Endothelial cell (in vitro differentiated cells): ENCODE results near the gene ZNF275. TPM values are rescaled to one million over a fixed set of nuclear protein-coding genes. Genes with fewer than 3 reads are reported as not detected.

Source experiments
- DNase-seq: peaks from one replicate; pipeline ENCODE4 v3.0.0; 2021; ENCODE audit warnings: low spot score
- H3K27ac Mint-ChIP-seq: one replicate; pipeline ENCODE4 v1.8.0; 2021; ENCODE audit warnings: mixed read lengths, inconsistent platforms; ENCODE audit not compliant: unreplicated experiment
- H3K27me3 Mint-ChIP-seq: one replicate; pipeline ENCODE4 v1.8.0; 2021; ENCODE audit warnings: mild to moderate bottlenecking, moderate library complexity, mixed read lengths, inconsistent platforms; ENCODE audit not compliant: unreplicated experiment
- H3K36me3 Mint-ChIP-seq: one replicate; pipeline ENCODE4 v1.8.0; 2021; ENCODE audit warnings: mild to moderate bottlenecking, low read depth, mixed read lengths, inconsistent platforms; ENCODE audit not compliant: unreplicated experiment
- H3K4me1 Mint-ChIP-seq: one replicate; pipeline ENCODE4 v1.8.0; 2021; ENCODE audit warnings: mild to moderate bottlenecking, mixed read lengths, inconsistent platforms; ENCODE audit not compliant: unreplicated experiment
- H3K4me3 Mint-ChIP-seq: one replicate; pipeline ENCODE4 v1.8.0; 2021; ENCODE audit warnings: mild to moderate bottlenecking, mixed read lengths, inconsistent platforms; ENCODE audit not compliant: unreplicated experiment
- H3K9me3 Mint-ChIP-seq: one replicate; pipeline ENCODE4 v1.8.0; 2021; ENCODE audit warnings: mixed read lengths, inconsistent platforms; ENCODE audit not compliant: unreplicated experiment
- total RNA-seq: library from RNA; stranded (reverse); fragmentation: NEBNext Ultra II Directional; extraction: Animal tissue kit (Norgen Biotek cat#: 25700); gene quantifications from one replicate; pipeline ENCODE4 v1.2.1, GENCODE V29; 2021; ENCODE audit not compliant: unreplicated experiment
- TF ChIP-seq, protein P1 (sequence below): fragments of 200-600 bp; sonication (generic); IDR thresholded peaks from one replicate; pipeline ENCODE4 v1.5.0; 2021; ENCODE audit warnings: antibody characterized with exemption; ENCODE audit not compliant: unreplicated experiment

The ZNF275 gene
- total RNA-seq, 1 donor from 2014 or later, result 14.4 TPM

DNA sequence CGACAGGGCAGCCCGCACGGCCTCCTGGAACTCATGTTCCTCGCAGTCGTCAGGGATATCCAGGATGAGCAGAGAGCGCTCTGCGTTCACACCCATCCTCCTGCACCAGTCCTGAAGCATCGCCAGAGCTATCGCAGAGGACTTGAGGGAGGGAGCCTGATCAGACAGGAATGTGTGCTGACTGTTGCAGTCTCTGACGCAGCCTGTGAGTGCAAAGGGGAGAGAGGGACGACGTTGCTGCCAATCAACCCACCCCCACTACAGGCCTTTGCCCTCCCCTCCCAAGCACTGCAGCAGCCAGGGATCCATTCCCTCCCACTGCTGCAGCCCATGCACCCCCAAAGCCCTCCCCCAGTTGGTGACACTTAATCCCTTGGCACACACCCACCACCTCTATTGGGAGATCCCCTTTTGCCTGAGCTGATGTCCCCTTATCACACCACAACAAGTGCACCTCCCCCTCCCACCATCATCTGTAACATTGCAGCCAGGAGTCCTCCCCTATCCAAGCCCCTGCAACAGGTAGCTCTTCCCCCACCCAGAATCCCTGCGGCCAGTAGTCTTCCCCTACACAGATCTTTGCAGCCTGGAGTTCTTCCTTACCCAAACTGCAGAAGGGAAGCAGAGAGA is 13.3 kb upstream of the ZNF275 start:
- Mint-ChIP-seq H3K27ac (no peak overlapping the region), H3K27me3 (no peaks in the 10 kb centered on the region), H3K4me1 (no peaks in the 10 kb centered on the region), H3K4me3 (no peak overlapping the region), H3K36me3 (no peaks in the 10 kb centered on the region), H3K9me3 (no peaks in the 10 kb centered on the region)
- DNase-seq, result no peak
- TF ChIP-seq, protein P1, sequence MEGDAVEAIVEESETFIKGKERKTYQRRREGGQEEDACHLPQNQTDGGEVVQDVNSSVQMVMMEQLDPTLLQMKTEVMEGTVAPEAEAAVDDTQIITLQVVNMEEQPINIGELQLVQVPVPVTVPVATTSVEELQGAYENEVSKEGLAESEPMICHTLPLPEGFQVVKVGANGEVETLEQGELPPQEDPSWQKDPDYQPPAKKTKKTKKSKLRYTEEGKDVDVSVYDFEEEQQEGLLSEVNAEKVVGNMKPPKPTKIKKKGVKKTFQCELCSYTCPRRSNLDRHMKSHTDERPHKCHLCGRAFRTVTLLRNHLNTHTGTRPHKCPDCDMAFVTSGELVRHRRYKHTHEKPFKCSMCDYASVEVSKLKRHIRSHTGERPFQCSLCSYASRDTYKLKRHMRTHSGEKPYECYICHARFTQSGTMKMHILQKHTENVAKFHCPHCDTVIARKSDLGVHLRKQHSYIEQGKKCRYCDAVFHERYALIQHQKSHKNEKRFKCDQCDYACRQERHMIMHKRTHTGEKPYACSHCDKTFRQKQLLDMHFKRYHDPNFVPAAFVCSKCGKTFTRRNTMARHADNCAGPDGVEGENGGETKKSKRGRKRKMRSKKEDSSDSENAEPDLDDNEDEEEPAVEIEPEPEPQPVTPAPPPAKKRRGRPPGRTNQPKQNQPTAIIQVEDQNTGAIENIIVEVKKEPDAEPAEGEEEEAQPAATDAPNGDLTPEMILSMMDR, result no peak

DNA sequence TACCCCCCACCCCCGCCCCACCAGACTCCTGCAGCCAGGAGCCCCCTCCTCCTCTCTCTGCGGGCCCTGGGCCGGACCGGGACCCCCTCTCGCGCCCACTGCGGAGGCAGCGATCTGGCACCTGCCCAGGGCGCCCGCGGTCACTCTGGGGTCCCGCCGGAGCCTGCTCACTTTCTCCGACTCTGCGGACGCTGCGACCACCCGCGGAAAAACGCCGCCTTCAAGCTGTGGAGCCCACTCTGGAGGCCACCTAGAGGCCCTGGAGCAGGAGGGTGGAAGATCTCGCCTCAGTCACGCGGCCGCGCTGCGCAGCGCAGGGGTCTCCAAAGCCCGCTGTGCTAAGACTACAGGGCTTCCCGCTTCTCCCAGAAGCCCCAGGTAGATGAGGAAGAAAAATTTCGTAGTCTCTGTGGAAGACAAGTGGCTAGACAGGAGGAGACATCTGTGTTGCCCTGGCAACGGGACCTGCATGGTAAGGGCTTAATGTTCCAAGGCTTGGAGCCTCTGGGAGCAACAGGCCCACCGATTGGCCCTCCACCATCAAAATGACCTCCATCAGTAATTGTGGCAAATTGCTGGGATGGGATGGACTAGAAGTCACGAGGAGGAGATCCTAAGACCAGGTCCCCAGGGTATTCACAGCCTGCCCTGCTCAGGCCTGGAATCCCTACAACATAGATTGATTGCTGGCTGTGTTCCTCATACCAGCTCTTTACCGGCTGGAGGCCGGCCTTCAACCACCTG is 12.4 kb upstream of the ZNF275 start, which contains the start of gene PNMA6F:
Gene PNMA6F, minus strand, starts transcription at position 387 of the 744 bp plus-strand sequence. CDS start 1,093 bp downstream, outside the sequence.
- TF ChIP-seq, protein P1, result no peak
- H3K27me3 Mint-ChIP-seq, result no peaks in the 10 kb centered on the region
- no peaks in the 10 kb centered on the region for H3K9me3 Mint-ChIP-seq
- H3K27ac Mint-ChIP-seq, result no peak within 1 kb of the TSS
- H3K4me1 Mint-ChIP-seq, result no peaks in the 10 kb centered on the region
- H3K36me3 Mint-ChIP-seq, result no peaks in the 10 kb centered on the region
- H3K4me3 Mint-ChIP-seq, result no peak within 1 kb of the TSS
- DNase-seq, result no peak

DNA sequence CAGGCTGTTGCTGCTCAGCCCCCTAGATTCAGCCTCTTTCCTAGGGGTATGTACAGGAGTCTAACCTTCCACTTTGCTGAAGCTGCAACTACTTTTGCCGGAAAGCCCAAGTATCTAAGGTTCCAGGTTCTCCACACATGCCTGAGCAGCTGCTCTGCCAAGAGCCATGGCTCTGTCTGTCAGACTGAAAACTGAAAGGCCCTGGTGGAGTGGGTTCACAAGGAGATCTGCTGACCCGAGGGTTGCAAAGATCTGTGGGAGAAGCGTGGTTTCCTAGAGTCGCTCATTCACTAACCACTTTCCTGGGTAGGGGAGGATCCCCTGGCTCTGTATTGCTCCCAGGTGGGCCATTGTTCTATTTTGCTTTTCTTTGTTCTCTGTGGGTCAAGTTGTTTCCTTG is 6.4 kb upstream of the ZNF275 start:
- TF ChIP-seq, protein P1, result no peak
- DNase-seq, result no peak
- no peaks in the 10 kb centered on the region for H3K4me1 Mint-ChIP-seq
- no peak overlapping the region for H3K27ac Mint-ChIP-seq
- H3K27me3 Mint-ChIP-seq, result no peaks in the 10 kb centered on the region
- H3K36me3 Mint-ChIP-seq, result no peaks in the 10 kb centered on the region
- H3K4me3 Mint-ChIP-seq, result no peak overlapping the region
- no peaks in the 10 kb centered on the region for H3K9me3 Mint-ChIP-seq

DNA sequence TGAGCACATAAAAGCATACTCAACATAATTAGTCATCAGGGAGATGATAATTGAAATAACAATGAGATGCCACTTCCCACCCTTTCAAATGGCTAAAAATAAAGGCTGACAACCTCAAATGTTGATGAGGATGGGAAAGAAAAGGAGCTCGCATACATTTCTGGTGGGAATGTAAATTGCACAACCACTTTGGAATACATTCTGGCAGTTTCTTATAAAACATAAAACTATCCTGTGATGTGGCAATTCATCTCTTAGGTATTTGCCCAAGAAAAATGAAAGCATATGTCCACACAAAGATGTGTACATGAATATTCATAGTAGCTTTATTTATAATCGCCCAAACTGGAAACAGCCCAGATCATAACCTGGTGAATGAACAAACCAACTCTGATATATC is 687 bp upstream of the ZNF275 start:
- DNase-seq, result no peak
- Mint-ChIP-seq H3K4me1 (peaks cover 22% of the 10 kb centered on the region), H3K27ac (no peak overlapping the region), H3K36me3 (peaks cover under 1% of the 10 kb centered on the region), H3K4me3 (peak overlapping the region; percentile 94), H3K27me3 (no peaks in the 10 kb centered on the region), H3K9me3 (no peaks in the 10 kb centered on the region)
- TF ChIP-seq, protein P1, result no peak
